Activated CD4-positive, alpha-beta T cell treated with anti-CD3 and anti-CD28 coated beads, Interleukin-2, amount 10 ng/mL, durations not matched to agents 24 days and 14 days (primary cell): ENCODE data around the gene PTBP2. TPM values are rescaled to one million over a fixed set of nuclear protein-coding genes. Genes with fewer than 3 reads are reported as not detected.

Experiments
- DNase-seq: peaks from one replicate; pipeline ENCODE4 v3.0.0; 2022
- H3K27ac Mint-ChIP-seq: one replicate; pipeline ENCODE4 v1.8.0; 2022; ENCODE audit warnings: mild to moderate bottlenecking, mixed read lengths
- H3K27me3 Mint-ChIP-seq: one replicate; pipeline ENCODE4 v1.8.0; 2022; ENCODE audit warnings: mixed read lengths
- H3K36me3 Mint-ChIP-seq: one replicate; pipeline ENCODE4 v1.8.0; 2022; ENCODE audit warnings: low read depth, mild to moderate bottlenecking, mixed read lengths
- H3K4me1 Mint-ChIP-seq: one replicate; pipeline ENCODE4 v1.8.0; 2021; ENCODE audit warnings: mixed read lengths
- H3K4me3 Mint-ChIP-seq: one replicate; pipeline ENCODE4 v1.8.0; 2022; ENCODE audit warnings: mild to moderate bottlenecking, moderate library complexity, mixed read lengths
- H3K9me3 Mint-ChIP-seq: one replicate; pipeline ENCODE4 v1.8.0; 2021; ENCODE audit warnings: mixed read lengths
- intact Hi-C: fragments of 100-400 bp; cut with micrococcal nuclease; formaldehyde crosslinking; loops from one replicate; pipeline ENCODE4 v1.15.1; 2023
- total RNA-seq: library from RNA; stranded (reverse); gene quantifications from 2 replicates; pipeline ENCODE4 v1.2.3, GENCODE V29; 2022

The PTBP2 gene
- total RNA-seq, 1 donor from 2014 or later: 16.2 TPM

DNA sequence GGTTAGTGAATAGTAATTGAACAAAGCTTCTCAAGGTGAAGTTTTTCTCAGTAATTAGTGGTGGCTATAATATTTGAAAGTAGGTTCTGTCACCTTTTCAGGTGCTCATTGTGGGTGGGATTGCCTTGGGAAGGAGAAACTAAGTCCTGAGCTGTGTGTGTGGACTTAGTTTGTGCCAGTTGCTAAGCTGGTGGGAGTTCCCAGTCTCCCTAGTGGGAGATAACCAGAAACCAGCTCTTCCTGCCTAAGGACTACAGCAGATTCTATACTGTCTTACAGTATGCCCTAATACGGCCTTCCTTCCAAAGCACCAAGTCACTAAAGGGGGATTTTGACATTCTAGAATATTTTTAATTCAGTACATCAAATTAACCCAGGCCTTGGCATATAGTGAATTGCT is 94.3 kb downstream of the PTBP2 start:
- intact Hi-C loops: no loop called here
- Mint-ChIP-seq H3K4me1 (peaks cover 2% of the 10 kb centered on the region), H3K27ac (no peak overlapping the region), H3K9me3 (no peaks in the 10 kb centered on the region), H3K4me3 (no peak overlapping the region), H3K36me3 (peaks cover 36% of the 10 kb centered on the region), H3K27me3 (no peaks in the 10 kb centered on the region)
- no peak for DNase-seq

GRCh38 chr1:96820107-96820506 is 98.5 kb downstream of the PTBP2 start:
- H3K4me3 Mint-ChIP-seq: no peak overlapping the region
- no peak overlapping the region for H3K27ac Mint-ChIP-seq
- peaks cover 17% of the 10 kb centered on the region for H3K36me3 Mint-ChIP-seq
- no peaks in the 10 kb centered on the region for H3K27me3 Mint-ChIP-seq
- H3K9me3 Mint-ChIP-seq: no peaks in the 10 kb centered on the region
- peaks cover 2% of the 10 kb centered on the region for H3K4me1 Mint-ChIP-seq
- intact Hi-C loops: no loop called here
- no peak for DNase-seq

GRCh38 chr1:96820671-96821070 is 99.1 kb downstream of the PTBP2 start:
- intact Hi-C loops: no loop called here
- H3K27me3 Mint-ChIP-seq: no peaks in the 10 kb centered on the region
- H3K4me3 Mint-ChIP-seq: no peak overlapping the region
- H3K4me1 Mint-ChIP-seq: peaks cover 2% of the 10 kb centered on the region
- H3K9me3 Mint-ChIP-seq: no peaks in the 10 kb centered on the region
- no peak for DNase-seq
- peaks cover 16% of the 10 kb centered on the region for H3K36me3 Mint-ChIP-seq
- no peak overlapping the region for H3K27ac Mint-ChIP-seq

- Mint-ChIP-seq H3K27ac (no peak overlapping the region), H3K9me3 (no peaks in the 10 kb centered on the region), H3K4me1 (peaks cover 2% of the 10 kb centered on the region), H3K4me3 (no peak overlapping the region), H3K36me3 (peaks cover 11% of the 10 kb centered on the region), H3K27me3 (no peaks in the 10 kb centered on the region)
- no peak for DNase-seq
- intact Hi-C loops: no loop called here
These were observed 103.6 kb downstream of the PTBP2 start for GRCh38 chr1:96825231-96825630.

- DNase-seq: no peak
- no peaks in the 10 kb centered on the region for H3K9me3 Mint-ChIP-seq
- H3K4me3 Mint-ChIP-seq: no peak overlapping the region
- no peak overlapping the region for H3K27ac Mint-ChIP-seq
- H3K27me3 Mint-ChIP-seq: no peaks in the 10 kb centered on the region
- intact Hi-C loops: no loop called here
- H3K36me3 Mint-ChIP-seq: peaks cover 8% of the 10 kb centered on the region
- H3K4me1 Mint-ChIP-seq: no peaks in the 10 kb centered on the region
These were observed 104.5 kb downstream of the PTBP2 start for GRCh38 chr1:96825950-96826576.

DNA sequence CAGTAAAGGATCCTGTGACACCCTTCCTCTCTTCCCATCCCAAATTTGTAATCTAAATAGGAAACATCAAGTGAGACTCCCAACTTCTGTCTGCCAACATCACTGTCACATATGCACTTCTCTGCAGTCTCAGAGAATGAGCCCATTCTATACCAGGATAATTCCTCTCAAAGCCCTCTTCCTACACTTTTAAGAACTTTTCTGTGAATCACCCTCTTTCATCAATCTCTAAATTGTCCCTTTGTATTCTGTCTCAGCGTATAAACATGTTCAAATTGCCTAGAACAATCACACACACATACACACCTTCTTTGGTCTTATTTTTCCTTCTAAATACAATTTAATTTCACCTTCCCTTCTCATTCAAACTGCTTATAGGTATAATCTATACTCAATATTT is 111.8 kb downstream of the PTBP2 start:
- intact Hi-C loops: no loop called here
- no peak for DNase-seq
- no peaks in the 10 kb centered on the region for H3K27me3 Mint-ChIP-seq
- no peaks in the 10 kb centered on the region for H3K4me1 Mint-ChIP-seq
- no peaks in the 10 kb centered on the region for H3K36me3 Mint-ChIP-seq
- H3K4me3 Mint-ChIP-seq: no peak overlapping the region
- no peak overlapping the region for H3K27ac Mint-ChIP-seq
- no peaks in the 10 kb centered on the region for H3K9me3 Mint-ChIP-seq

DNA sequence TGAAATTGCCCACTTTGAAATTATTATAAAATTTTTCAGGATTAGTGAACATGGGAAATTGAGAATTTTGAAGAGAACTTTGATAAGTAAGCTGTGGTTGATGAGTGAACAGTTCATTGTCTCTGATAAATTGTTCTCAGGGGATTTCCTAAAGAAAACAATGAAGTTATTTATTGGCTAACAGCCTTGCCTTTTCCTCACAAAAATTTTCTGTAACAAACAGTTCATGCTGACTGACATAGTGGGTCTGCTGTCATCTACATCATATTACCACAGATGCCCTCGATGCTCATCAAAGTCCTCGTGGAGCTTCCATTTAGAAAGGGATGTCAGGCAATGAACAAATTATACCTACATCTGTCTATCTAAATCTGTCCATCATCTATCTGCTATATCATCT is 113.4 kb downstream of the PTBP2 start:
- no peak for DNase-seq
- intact Hi-C loops: no loop called here
- H3K27ac Mint-ChIP-seq: no peak overlapping the region
- H3K36me3 Mint-ChIP-seq: no peaks in the 10 kb centered on the region
- no peak overlapping the region for H3K4me3 Mint-ChIP-seq
- H3K9me3 Mint-ChIP-seq: no peaks in the 10 kb centered on the region
- no peaks in the 10 kb centered on the region for H3K27me3 Mint-ChIP-seq
- H3K4me1 Mint-ChIP-seq: no peaks in the 10 kb centered on the region

DNA sequence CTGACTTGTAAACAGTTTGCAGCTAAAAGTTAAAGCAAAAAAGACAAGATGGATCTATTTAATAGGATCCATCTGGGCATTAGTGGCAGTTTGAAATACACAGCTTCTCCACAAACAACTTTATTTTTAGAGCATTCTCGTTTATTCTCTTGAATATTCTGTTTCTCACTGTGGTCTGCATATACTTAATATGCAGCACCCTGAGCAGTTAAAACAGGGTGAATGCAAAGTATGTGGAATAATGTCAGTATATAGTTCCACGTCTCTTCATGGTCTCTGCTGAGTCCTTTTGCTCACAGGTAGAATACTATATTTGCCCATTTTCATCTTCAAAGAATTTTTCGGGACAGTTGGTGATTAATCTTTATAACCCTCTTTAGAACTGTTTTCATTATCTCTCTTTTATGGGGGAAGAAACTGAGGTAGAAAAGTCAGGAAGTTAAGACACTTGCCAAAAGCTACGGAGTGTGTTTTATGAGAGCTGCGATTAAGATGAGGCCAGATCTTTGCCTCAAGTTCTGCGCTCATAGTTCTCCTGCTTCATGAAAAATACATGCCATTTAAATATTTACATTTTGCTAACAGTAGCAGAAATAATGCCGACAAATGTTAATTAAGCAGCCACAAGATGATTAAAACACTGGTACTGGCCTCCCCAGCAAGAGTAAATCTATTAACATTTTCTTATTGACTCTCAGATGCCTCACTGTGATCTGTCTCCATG is 115.6 kb downstream of the PTBP2 start:
- Mint-ChIP-seq H3K36me3 (no peaks in the 10 kb centered on the region), H3K27me3 (no peaks in the 10 kb centered on the region), H3K9me3 (no peaks in the 10 kb centered on the region), H3K4me3 (no peak overlapping the region), H3K27ac (no peak overlapping the region), H3K4me1 (no peaks in the 10 kb centered on the region)
- DNase-seq: no peak
- intact Hi-C loops: no loop called here

DNA sequence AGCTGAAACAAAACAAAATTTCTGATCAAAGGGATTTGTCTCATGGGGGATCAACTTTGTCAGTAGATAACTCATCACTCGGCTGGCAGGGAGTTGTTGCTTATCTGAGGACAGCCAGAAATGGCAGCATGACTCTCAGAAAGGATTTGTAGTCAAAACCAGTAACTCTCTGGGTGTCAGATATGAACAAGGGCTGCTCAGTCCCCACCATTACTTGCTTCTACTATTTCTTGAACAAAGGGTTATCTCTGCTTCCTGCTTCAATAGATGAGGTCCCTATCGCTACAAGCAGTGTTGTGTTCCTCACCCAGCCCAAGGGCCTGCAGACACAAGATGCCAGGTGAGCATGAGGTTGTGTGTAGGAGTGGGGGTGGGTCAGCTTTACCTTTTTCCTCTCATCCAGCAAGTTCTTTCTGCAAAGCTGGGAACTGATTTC is 116.2 kb downstream of the PTBP2 start:
- DNase-seq: no peak
- no peaks in the 10 kb centered on the region for H3K36me3 Mint-ChIP-seq
- no peak overlapping the region for H3K4me3 Mint-ChIP-seq
- H3K27me3 Mint-ChIP-seq: no peaks in the 10 kb centered on the region
- no peaks in the 10 kb centered on the region for H3K4me1 Mint-ChIP-seq
- intact Hi-C loops: no loop called here
- no peak overlapping the region for H3K27ac Mint-ChIP-seq
- H3K9me3 Mint-ChIP-seq: no peaks in the 10 kb centered on the region

DNA sequence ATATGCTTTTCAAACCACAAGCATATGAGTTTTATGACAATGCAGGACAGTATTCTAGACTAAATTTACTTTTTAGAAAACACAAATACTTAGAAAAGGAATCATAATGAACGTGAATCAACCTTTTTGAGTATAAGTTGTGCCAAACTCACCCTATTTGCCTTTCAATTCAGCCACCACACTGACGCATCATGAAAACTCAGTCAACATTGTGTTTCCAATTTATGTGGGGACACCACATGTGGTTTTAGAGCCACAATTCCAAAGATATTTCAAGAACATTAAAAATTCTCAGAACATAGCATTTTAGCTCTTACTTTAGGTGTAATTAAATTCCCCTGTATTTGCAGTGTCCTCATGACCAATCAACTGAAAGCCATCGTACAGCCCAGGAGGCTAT is 118.8 kb downstream of the PTBP2 start:
- no peak for DNase-seq
- Mint-ChIP-seq H3K9me3 (no peaks in the 10 kb centered on the region), H3K27ac (no peak overlapping the region), H3K27me3 (no peaks in the 10 kb centered on the region), H3K4me1 (no peaks in the 10 kb centered on the region), H3K4me3 (no peak overlapping the region), H3K36me3 (no peaks in the 10 kb centered on the region)
- intact Hi-C loops: loop anchor here (10.0 kb wide), 1 partner anchor 246 kb away; no protein-coding TSS in a partner anchor

GRCh38 chr1:96842215-96842614 is 120.6 kb downstream of the PTBP2 start:
- Mint-ChIP-seq H3K4me3 (no peak overlapping the region), H3K27ac (no peak overlapping the region), H3K27me3 (no peaks in the 10 kb centered on the region), H3K4me1 (no peaks in the 10 kb centered on the region), H3K9me3 (no peaks in the 10 kb centered on the region), H3K36me3 (no peaks in the 10 kb centered on the region)
- intact Hi-C loops: loop anchor here (10.0 kb wide), 1 partner anchor 247 kb away; no protein-coding TSS in a partner anchor
- no peak for DNase-seq

DNA sequence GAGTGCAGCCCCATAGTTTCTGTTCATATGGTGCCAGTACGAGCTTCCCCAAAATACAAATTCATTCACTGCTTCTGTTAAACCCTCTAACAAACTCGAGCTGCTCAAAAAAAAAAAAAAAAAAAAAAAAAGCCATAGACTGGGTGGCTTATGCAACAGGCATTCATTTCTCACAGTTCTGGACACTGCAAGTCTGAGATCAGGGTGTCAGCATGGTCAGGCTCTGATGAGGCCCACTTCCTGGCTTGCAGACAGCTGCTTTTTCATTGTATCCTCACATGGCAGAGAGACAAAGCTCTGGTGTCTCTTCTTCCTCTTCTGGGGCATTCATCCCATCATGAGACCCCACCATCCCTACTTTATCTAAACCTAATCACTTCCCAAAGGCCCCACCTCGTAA is 121.6 kb downstream of the PTBP2 start:
- intact Hi-C loops: loop anchor here (10.0 kb wide), 1 partner anchor 248 kb away; no protein-coding TSS in a partner anchor
- Mint-ChIP-seq H3K9me3 (no peaks in the 10 kb centered on the region), H3K4me1 (no peaks in the 10 kb centered on the region), H3K36me3 (no peaks in the 10 kb centered on the region), H3K27me3 (no peaks in the 10 kb centered on the region), H3K4me3 (no peak overlapping the region), H3K27ac (no peak overlapping the region)
- DNase-seq: no peak

DNA sequence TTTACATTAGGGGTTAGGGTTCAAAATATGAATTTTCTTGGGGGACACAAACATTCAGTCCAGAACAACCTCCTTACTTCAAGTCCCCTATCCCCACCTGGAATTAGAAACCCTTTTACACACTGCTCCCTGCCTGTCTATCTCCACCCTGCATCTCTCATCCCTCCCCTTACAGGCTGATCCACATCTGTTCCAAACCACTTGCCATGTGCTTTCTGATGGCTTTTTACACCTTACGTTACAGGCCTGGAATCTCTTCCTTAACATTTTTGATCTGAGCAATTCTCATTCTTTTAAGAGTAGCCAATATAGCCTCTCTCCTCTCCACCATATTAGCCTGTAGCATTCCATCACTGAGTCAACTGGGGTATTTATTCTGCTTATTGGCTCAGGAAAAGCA is 122.0 kb downstream of the PTBP2 start:
- no peak for DNase-seq
- intact Hi-C loops: loop anchor here (10.0 kb wide), 1 partner anchor 249 kb away; no protein-coding TSS in a partner anchor
- Mint-ChIP-seq H3K9me3 (no peaks in the 10 kb centered on the region), H3K4me3 (no peak overlapping the region), H3K27ac (no peak overlapping the region), H3K36me3 (no peaks in the 10 kb centered on the region), H3K4me1 (no peaks in the 10 kb centered on the region), H3K27me3 (no peaks in the 10 kb centered on the region)

- Mint-ChIP-seq H3K4me3 (no peak overlapping the region), H3K4me1 (no peaks in the 10 kb centered on the region), H3K9me3 (no peaks in the 10 kb centered on the region), H3K27me3 (no peaks in the 10 kb centered on the region), H3K36me3 (no peaks in the 10 kb centered on the region), H3K27ac (no peak overlapping the region)
- DNase-seq: peak; percentile 80
- intact Hi-C loops: loop anchor here (10.0 kb wide), 1 partner anchor 251 kb away; no protein-coding TSS in a partner anchor
These were observed 123.9 kb downstream of the PTBP2 start for GRCh38 chr1:96845464-96845863.
